Activated CD4-positive, CD25-positive, alpha-beta regulatory T cell treated with anti-CD3 and anti-CD28 coated beads, Interleukin-2, amount 50 U/mL, for 24 hours (primary cell): ENCODE measurements around the gene LINC01488.

Experiments
- ATAC-seq, 2 donors: fragments of 150-1000 bp; cut with Tn5 transposase; one replicate each; pipeline ENCODE4 v1.10.0; 2021; ENCODE audit warnings: mild to moderate bottlenecking in 1 of 2, moderate library complexity in 1 of 2

Gene LINC01488

DNA sequence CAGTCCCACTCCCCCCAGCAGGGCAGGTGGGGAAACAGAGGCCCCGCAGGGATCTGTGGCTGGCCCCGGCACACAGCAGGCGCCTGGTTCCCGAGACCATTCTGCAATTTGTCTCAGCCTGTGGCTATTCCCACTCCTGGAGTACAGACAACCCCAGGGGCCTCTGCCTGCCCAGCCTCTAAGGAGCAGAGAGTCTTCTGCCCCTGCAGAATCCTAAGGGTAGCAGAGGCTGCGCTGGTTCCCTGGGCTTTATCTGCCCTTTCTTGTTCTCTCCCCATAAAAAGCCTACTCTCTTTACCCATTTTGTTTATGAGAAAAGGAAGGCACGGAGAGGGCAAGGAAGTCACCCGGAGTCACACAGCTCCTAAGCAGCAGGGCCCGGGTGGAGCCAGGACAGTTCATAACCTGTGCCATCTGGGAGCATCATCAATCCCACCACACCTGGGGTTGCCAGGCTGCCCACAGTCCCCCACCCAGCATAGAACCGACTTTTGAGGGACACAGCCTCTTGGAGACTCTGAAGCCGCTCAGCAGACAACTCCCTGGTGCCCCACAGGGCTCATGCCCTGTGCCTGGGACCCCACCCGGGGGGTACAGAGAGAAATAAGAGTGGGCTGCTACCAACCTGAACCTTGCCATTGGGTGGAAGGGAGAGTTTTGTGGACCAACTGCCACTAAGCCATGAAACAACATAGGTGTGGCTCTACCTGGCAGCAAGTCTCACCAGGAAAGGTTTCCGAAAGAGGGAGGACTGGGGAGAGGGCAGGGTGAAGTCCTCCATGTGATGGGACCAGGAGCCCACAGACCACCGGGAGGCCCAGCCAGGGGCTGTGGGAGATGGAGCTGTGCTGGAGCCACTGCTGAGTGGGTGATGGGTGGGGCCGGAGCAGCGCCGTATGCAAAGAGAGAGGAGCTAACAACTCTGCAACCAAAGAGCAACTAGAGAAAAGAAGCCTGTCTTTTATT, 17.2 kb upstream of the LINC01488 start:
- ATAC-seq = no peak

DNA sequence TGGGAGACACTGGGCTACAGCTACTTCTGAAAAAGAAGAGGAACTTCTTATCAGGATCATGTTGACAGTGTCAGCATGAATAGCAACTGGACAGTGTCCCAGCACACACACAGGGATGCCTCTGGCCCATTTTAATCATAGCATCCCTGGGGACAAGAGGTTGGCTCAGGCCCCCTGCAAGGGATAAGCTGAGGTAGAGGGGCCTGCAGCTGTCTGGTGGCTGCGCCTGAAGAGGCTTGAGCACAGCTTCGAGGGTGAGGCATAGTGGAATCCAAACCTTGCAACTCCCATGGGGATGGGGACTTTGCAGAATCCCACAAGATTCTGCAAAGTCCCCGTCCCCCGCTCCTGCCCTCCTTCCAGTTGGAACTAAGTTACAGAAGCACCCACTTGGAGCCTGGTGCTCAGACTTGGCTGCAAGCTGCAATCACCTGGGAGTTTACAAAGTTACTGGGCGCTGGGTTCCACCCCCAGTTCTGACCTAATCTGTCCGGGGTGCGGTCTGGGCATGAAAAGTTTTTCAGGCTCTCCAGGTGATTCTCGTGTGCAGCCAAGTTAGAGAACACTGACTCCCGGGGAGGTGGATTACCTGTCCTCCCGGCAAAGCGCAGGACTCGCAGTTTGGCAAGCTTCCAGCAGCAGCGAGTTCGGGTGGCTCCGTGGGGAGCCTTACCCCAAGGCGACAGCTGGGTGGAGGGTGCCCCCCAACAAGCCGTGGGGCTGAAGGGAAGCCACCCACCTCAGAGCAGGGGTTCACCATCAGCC, 16.0 kb upstream of the LINC01488 start:
- no peak for ATAC-seq

DNA sequence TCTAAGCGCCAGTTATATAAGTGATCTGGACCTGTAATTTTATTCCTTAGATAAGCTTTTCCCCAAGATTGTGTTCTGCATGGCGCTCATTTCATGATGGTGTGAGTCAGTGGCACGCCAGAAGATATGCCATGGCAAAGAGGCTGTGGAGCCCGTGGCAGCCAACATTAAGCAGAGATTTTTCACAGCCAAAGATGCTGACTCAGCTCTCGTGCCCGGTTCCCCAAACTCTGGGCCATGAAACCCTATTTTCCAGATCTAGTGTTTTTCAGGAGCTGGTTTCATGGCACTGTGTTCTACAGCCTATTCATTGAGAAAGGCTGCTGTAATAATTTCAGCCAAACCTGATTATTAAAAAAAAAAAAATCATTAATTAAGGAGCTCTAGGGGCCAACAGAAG, 15.4 kb upstream of the LINC01488 start:
- ATAC-seq = no peak

DNA sequence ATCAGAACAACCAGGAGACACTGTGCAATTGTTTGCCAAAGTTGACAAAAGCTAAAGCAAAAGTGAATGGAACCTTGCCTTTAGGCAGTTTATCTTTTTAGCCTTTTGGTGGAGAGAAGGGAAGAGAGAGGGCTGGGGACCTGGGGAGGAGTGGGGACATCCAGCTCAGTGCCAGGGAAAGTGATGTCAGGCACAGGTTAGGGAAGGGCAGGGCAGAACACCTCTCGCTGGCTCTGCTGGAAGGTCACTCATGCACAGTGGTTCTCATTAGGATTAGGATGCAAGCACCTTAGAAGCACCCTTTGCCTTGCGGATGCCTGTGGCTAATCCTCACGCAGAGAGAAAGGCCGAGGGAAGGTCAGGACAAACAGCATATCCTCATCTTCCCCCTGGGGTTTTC, 14.3 kb upstream of the LINC01488 start:
- ATAC-seq = no peak

DNA sequence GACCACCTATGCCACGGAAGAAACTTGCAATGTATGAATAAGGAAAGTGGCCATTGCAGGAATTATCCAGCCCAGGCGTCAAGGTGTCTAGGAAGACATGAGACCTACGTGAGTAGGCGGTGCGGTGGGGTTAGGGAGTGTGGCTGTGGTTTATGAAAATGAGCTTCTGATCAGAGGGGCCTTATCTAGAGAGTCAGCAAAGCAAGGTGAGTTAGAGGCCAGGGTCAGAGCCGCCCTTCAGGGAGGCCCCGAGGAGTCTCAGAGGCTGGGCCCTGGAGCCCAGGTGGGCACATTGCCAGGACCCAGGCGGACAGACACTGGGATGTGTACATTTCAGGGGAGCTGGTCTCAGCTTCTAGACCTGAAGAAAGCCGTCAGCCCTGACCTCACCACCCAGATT, 13.8 kb upstream of the LINC01488 start:
- ATAC-seq = no peak

DNA sequence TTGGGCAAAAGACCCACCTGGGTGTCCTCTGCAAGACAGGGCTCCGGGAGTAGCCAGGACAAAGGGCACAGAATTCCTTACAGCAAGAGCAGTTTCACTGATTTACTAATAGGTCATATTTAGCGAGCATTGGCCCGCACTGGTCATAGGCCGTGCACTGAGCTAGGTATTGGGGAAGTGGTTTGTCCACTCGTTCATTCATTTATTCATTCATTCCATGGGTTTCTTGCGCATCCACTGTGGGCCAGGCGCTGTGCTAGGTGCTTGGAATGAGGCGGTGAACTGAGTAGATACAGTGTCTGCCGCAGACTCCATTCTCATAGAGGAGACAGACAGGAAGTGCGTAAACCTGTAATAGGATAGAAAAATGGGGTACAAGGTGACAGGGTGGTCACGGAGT, 13.2 kb upstream of the LINC01488 start:
- no peak for ATAC-seq

DNA sequence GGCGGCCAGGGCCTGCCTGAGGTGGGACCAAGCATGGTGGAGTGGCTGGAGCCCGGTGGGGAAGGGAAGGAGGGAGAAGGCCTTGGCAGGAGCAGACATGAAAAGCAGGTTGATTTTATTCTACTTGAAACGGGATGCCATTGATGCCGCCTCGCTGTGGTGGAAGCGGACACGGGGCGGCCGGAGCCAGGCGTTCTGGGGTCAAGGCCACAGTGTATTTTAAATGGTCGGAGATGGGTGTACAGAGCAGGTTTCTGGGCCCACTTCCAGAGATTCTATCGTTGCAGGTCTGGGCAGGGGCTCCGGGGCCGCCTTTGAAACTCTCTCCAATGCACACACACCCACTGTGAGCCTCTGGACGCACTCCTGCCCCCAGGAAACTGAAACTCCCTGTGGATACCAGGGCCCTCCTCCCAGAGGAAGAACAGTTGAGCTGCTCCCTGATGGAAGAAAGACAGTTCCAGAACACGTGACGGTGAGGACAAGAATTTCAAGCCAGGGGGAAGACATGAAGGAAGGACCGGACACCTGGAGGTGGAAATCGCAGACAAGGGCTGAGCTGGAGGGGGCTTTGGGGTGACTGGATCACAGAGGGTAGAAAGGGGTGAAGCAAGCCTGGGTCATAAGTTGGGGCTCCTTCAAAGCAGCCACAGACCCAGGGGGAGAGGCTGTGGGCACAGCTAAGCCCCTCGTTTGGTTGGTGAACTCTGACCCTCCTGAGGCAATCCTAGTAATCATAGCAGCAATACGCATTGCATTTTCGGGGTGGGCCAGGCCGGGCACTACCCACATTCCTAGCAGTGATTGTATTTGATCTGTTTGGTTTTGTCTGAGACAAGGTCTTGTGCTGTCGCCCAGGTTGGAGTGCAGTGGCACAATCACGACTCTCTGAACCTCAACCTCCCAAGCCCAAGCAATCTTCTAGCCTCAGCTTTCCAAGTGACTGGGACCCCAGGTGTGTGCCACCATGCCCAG, 12.3 kb upstream of the LINC01488 start:
- ATAC-seq = no peak

DNA sequence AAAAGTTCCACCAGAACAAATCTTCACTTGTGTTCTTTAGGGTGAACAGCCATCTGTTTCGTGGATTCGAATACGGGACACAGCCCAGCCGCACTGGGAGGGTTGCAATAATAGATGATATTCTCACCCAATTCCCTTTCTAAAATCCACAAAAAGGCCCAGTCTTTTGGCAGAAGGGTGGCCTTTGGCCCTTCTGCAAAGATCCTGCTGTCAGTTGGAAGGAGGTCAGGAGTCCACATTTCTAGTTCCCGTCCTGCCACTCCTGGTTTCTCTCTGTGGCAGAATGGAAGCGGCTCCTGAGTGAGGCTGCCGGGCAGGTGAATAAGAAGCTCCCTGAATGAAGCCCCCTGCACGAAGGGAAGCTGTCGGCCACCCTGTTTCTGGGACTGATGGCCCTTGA, 11.2 kb upstream of the LINC01488 start:
- no peak for ATAC-seq

DNA sequence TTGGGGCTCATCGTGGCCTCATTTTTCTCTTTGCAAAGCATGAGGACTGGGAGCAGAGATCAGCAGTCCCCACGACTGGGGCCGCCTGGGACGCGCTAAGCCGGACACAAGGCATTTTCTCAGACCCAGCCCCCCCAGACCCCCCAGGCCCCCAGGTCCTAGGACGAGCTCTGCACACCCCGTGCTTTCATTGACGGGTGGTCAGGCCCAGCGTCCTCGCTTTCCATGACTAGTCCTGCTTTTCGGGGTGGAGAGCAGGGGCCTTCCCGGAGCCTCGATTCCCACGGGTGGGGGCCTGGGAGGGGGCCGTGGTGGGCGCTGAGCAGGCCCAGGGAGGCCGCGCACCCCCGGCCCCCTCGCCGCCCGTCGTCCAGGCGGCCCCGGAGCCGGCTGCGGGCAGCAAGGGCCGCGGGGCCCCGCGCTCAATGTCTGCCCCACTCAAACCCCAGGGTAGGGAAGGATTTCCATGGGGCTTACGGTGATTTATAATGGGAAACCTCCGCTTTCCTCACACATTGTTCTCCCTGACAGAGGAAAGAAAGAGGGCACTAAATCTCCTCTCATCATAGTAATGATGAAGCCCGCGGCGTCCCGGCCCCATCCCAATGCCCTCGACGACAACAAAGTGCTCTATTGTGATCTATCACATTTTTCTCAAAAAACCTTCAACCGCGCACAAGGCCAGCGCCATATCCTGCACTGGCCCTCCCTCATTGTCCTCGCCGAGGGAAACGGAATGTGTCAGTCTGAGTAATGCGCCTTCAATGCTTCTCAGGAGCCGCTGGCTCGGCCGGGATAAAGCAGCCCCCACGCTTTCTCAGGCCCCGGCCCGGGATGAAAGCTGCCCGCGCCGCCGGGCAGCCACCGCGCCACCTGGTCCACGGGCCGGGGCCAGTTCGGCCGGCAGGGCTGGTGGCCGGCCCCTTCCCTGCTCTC, 10.4 kb upstream of the LINC01488 start:
- no peak for ATAC-seq

DNA sequence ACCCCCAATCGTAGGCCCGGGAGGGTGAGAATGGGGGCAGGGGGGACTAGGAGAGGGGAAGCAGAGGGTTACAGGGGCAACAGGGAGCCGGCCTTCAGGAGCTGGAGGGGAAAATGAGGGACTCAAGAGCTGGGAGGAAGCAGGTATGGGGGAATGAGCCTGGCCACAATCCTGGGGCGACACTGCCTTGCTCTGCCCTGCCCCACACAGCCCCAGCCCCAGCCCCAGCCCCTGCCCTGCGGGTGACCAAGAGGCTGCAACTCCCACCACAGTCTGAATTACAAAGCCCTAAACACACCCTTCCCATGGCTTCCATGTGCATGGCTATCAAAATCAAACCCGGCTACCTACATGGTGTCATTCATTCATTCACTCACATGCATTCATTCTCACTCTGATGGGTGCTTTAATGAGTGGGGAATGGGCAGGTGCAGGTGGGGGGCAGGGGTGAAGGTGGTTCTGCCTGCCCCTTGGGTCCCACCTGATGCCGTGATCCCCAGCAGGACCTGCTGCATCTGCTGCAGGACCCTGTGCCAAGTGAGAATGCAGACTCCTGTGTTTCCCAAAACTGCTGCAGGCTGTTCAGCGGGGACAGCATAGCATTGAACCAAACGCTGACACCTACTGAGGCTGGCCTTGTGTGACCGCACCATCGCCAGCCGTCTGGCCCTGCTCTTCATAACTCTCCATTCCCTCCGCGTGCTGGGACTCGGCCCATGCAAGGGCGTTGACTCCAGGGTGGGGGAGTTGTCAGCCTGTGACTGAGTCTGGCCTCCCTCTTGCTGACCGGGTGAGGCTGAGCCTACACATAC, 9.5 kb upstream of the LINC01488 start:
- ATAC-seq = no peak

DNA sequence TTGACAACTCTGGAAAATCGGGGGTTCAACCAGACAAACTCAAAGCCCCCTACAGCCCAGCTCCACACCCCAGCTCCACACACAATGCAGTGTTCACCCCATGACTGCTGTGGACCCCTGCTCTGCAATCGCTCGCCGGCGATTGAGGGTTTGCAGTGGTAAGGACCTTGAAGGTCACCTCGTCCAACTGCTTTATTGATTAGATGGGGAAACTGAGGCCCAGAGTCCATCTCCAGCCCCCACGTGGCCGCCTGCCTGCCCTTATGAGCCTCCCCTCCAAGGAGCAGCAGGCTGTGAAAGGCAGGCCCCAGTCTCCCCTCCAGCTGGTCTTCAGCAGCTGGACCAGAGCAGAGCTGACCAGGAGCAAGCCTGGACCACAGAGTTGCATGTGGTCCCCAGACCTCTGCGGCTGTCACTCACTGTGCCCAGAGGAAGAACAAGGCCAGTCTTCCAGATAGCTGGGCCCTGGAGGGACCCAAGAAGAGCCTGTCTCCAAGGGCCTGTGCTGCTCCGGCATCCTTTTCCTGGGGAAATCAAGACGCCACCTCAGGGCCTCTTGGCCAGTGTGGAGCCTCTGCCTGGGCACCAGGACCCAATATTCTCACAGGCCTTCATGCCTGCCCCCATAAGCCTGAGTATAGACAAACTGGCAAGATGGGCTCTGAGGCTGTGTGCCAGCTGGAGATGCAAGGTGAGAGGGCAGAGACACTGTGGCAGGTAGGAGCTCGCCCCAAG, 8.8 kb upstream of the LINC01488 start:
- ATAC-seq = no peak

DNA sequence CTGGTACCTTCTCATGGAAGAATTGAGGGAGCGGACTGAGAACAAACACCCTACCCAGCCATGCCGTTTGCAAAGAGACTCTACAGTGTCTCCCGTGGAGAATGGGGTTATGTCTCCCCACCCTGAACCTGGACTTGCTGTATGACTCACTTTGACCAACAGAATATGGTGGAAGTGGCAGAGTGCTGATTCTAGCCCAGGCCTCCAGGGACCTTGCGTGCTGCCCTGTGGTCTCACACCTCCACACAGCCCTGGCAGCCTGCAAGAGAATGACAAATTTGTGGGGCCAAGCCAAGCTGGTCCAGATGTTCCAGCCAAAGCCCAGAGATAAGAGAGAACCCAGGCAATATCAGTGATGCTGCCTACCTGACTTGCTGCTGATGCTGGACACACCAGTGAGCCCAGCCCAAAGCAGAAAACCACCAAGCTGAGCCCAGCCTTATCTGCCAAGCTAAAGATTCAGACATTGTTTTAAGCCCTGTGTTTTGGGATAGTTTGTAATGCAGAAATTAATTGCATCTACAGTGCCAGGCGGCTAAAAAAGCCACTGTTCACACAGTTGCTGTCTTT, 8.1 kb upstream of the LINC01488 start:
- no peak for ATAC-seq

DNA sequence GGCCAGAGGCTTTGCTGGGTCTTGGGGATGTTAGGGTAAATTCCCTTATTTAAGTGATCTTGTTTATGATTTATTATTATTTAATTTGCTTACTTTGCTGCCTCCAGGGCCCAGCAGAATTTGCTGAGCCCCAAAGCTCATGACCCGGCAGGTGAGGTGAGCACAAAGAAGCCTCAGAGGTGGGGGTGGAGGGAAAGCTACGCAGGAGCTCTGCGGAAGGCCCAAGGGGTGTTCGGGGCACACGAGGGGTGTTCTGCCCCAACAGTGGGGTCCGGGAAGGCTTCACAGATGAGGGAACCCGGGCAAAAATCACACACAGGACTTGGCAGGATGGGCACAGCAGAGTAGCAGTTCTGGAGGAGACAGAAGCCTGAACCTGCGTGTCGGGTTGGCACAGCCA, 6.7 kb upstream of the LINC01488 start:
- no peak for ATAC-seq

DNA sequence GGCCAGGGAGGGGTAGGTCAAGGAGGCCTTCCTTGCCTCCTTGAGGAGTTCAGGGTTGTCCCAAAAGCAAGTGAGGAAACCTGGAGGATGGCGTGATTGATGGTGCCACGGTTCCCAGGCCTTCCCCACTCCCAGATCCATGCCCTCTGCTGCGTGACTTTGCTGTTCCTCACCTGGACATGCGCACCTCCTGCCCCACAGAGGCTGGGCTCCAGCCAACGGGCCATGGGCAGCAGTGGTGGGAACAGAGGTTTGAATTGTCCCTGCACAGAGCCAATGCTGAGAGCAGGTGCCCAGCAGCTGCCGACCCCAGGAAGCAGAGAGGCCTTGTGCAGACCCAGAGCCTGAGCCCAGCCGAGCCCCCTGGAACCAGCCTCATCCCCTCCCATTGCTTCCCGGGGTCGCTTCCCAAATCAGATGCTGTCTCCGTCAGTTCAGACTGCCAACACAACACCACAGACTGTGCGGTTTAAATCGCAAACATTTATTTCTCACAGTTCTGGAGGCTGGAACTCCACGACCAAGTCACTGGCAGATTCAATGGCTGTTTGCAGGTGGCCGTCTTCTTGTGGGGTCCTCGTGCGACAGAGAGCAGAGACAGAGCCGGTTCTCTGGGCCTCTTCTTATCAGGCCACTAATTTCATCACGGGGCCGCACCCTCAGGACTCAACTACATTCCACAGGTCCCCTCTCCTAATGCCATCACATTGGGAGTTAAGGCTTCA, 6.2 kb upstream of the LINC01488 start:
- no peak for ATAC-seq

DNA sequence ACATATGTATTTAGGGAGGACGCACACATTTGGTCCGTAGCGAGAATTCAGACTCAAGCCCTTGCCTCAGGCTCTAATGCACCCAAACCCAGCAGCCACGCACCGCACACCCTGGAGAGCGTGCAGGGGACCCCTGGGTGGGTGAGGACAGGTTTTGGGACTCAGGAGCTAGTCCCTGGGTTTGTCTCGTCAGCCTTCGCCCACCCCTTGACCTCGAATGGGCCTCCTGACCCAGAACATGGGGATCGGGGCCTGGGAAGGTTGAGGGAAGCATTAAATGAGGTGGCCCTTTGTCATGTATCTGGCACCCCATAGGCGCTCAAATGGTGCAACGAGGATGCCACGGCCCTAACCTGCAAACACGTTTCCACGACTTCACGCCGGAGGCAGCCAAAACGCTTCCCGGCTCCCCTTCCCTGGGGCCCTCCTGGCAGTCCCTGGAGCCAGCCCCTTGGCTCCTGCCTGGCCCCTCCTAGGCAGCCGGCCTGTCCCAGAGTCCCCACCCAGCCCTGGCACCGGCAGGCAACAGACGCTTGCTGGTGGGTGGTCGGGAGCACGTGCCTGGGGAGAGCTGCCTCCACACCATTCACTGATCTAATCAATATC, 5.5 kb upstream of the LINC01488 start:
- no peak for ATAC-seq

DNA sequence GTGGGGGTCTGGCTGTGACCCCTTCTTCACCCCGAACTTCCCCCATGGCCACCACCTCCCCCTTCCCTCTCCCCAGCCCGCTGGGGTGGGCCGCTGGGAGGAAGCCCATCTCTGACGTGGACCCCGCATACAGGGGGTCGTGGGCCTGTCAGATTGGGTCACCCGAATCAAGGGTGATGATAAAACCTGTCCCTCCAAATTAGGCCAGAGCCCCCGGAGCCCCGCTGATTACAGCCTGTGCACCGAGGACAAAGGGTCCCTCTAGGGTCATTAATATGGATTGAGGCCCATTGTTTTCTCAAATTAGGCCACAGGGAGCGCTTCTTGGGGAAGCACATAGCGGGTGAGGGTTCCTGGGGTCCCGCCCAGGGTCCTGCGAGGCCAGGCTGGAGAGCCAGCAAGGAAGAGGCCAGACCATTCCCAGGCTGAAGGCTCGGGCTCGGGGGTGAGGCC, 4.9 kb upstream of the LINC01488 start:
- ATAC-seq = no peak

DNA sequence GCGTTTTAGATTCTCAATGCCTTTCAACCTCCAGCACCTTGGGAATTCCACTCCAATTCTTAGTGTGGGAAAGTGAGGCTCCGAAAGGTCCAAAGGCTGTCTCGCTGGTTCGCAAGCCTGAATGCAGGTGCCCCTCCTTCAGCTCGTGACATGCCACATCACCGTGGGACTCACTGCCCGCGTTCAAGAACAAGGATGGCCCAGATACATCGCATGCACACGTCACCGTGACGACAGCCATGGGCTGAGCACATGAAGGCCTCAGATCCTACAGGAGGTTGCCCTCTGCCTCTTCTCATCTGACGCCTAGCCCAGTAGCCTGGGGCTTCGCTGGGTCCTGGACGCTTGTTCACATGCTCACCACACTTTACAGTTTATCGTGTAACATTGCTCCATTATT, 4.4 kb upstream of the LINC01488 start:
- no peak for ATAC-seq

DNA sequence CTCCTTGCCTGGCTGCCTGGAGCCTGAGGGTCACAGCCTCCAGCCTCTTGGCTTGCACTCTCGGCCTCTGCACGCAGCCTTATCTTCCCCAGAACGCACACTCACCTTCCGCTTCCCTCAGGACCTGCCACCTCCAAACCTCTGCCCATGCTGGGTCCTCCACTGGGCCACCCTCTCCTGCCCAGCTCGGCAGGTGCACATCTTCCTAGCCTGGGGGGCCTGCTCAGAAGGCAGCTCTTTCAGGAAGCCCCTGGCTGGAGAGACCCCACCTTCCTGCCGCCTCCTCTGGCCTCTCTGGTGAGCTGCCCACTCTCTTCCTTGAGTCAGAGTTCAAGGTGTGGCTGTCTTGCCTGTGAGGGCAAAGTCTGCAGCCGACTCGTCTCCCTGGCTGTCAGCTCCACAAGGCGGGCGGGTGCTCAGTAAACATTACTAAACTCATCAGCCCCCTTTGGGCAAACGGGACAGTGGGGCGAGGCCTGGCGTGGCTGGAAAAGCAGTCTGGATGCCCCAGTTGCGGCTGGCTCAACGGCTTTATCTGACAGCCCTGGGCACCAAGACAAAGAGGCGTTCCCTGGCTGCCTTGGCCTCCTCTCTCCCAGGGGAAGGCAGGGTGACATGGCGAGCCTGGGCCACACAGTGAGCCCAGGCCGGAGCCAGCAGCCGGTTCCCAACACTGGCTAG, 1.7 kb upstream of the LINC01488 start:
- ATAC-seq = no peak
